Immature natural killer cell (primary cell): ENCODE data around the gene RUSC2. TPM values are rescaled to one million over a fixed set of nuclear protein-coding genes. Genes with fewer than 3 reads are reported as not detected.
"Not testable (repeated sequence)": the region's sequence is repeated elsewhere in the genome, so short reads cannot be mapped to it uniquely, and the experiment has no call there.

Experiments used
- DNase-seq, 3 donors: peaks; one replicate each; pipeline ENCODE4 v3.0.0; 2022; ENCODE audit warnings: mixed read lengths in 1 of 3
- H3K27ac Mint-ChIP-seq, 6 donors: one replicate each; pipeline ENCODE4 v1.8.0; 2020; ENCODE audit warnings: mixed read lengths in 6 of 6, mild to moderate bottlenecking in 5 of 6, inconsistent platforms in 4 of 6, moderate library complexity in 3 of 6
- H3K27me3 Mint-ChIP-seq, 3 donors: one replicate each; pipeline ENCODE4 v1.8.0; 2020 to 2021; ENCODE audit warnings: low read depth in 3 of 3, mild to moderate bottlenecking in 3 of 3, mixed read lengths in 3 of 3, moderate library complexity in 3 of 3, inconsistent platforms in 1 of 3
- H3K36me3 Mint-ChIP-seq, 3 donors: one replicate each; pipeline ENCODE4 v1.8.0; 2020; ENCODE audit warnings: mixed read lengths in 3 of 3, inconsistent platforms in 2 of 3, mild to moderate bottlenecking in 2 of 3
- H3K4me1 Mint-ChIP-seq, 2 donors: one replicate each; pipeline ENCODE4 v1.8.0; 2020; ENCODE audit warnings: inconsistent platforms in 2 of 2, mild to moderate bottlenecking in 2 of 2, mixed read lengths in 2 of 2, moderate library complexity in 1 of 2
- H3K4me3 Mint-ChIP-seq, 5 donors: one replicate each; pipeline ENCODE4 v1.8.0; 2020; ENCODE audit warnings: mild to moderate bottlenecking in 5 of 5, mixed read lengths in 5 of 5, inconsistent platforms in 3 of 5, moderate library complexity in 3 of 5
- H3K9me3 Mint-ChIP-seq, 6 donors: one replicate each; pipeline ENCODE4 v1.8.0; 2020; ENCODE audit warnings: mild to moderate bottlenecking in 6 of 6, mixed read lengths in 6 of 6, inconsistent platforms in 4 of 6, moderate library complexity in 3 of 6
- polyA plus RNA-seq, 3 donors: library from polyadenylated mRNA; unstranded; fragments of 300-500 nt; fragmentation: Illumina TruSeq; gene quantifications; one replicate each; pipeline ENCODE4 v1.2.3, GENCODE V29; 2021

The RUSC2 gene
- polyA plus RNA-seq, 3 donors from 2014 or later, result 0.44 to 0.69 TPM; not detected in 1

- Mint-ChIP-seq H3K4me1 (no peaks in the 10 kb centered on the region), H3K27ac (peak overlapping the region in 1 of 6 donors; percentile 7), H3K4me3 (no peak overlapping the region), H3K27me3 (peaks cover 0 to 2% (median 0%) of the 10 kb centered on the region in 3 donors), H3K36me3 (no peaks in the 10 kb centered on the region), H3K9me3 (no peaks in the 10 kb centered on the region)
- no peak for DNase-seq
Measured at GRCh38 chr9:35519692-35520363, 29.9 kb downstream of the RUSC2 start.

- no peak overlapping the region for H3K27ac Mint-ChIP-seq
- no peak for DNase-seq
- no peak overlapping the region for H3K4me3 Mint-ChIP-seq
- no peaks in the 10 kb centered on the region for H3K9me3 Mint-ChIP-seq
- H3K4me1 Mint-ChIP-seq, result no peaks in the 10 kb centered on the region
- H3K36me3 Mint-ChIP-seq, result no peaks in the 10 kb centered on the region
- peaks cover 0 to 2% (median 0%) of the 10 kb centered on the region in 3 donors for H3K27me3 Mint-ChIP-seq
Measured at GRCh38 chr9:35520364-35520710, 30.4 kb downstream of the RUSC2 start.

- Mint-ChIP-seq H3K27ac (no peak overlapping the region), H3K4me3 (no peak overlapping the region), H3K36me3 (no peaks in the 10 kb centered on the region), H3K4me1 (peaks cover 0 to 7% of the 10 kb centered on the region in 2 donors), H3K27me3 (peaks cover 0 to 4% (median 2%) of the 10 kb centered on the region in 3 donors), H3K9me3 (no peaks in the 10 kb centered on the region)
- no peak for DNase-seq
Measured at GRCh38 chr9:35521708-35522107, 31.8 kb downstream of the RUSC2 start.

- no peak for DNase-seq
- H3K36me3 Mint-ChIP-seq, result no peaks in the 10 kb centered on the region
- peaks cover 0 to 9% of the 10 kb centered on the region in 2 donors for H3K4me1 Mint-ChIP-seq
- H3K9me3 Mint-ChIP-seq, result no peaks in the 10 kb centered on the region
- no peak overlapping the region for H3K27ac Mint-ChIP-seq
- peaks cover 0 to 4% (median 2%) of the 10 kb centered on the region in 3 donors for H3K27me3 Mint-ChIP-seq
- H3K4me3 Mint-ChIP-seq, result no peak overlapping the region
Measured at GRCh38 chr9:35522187-35522586, 32.3 kb downstream of the RUSC2 start.

GRCh38 chr9:35522700-35523099 lies 32.8 kb downstream of the RUSC2 start:
- Mint-ChIP-seq H3K27ac (no peak overlapping the region), H3K4me1 (peaks cover 0 to 9% of the 10 kb centered on the region in 2 donors), H3K9me3 (no peaks in the 10 kb centered on the region), H3K4me3 (no peak overlapping the region), H3K36me3 (no peaks in the 10 kb centered on the region), H3K27me3 (peaks cover 0 to 4% (median 2%) of the 10 kb centered on the region in 3 donors)
- DNase-seq, result no peak

GRCh38 chr9:35523556-35523955 lies 33.6 kb downstream of the RUSC2 start:
- not testable (repeated sequence) for H3K4me1 Mint-ChIP-seq, H3K27ac Mint-ChIP-seq, H3K9me3 Mint-ChIP-seq, DNase-seq, H3K27me3 Mint-ChIP-seq, H3K4me3 Mint-ChIP-seq, H3K36me3 Mint-ChIP-seq

- Mint-ChIP-seq H3K4me3 (no peak overlapping the region), H3K27me3 (peaks cover 0 to 4% (median 0%) of the 10 kb centered on the region in 3 donors), H3K4me1 (peaks cover 1 to 12% of the 10 kb centered on the region in 2 donors), H3K9me3 (no peaks in the 10 kb centered on the region), H3K27ac (no peak overlapping the region), H3K36me3 (no peaks in the 10 kb centered on the region)
- DNase-seq, result no peak
Measured at GRCh38 chr9:35526087-35526801, 36.3 kb downstream of the RUSC2 start.

- Mint-ChIP-seq H3K9me3 (no peaks in the 10 kb centered on the region), H3K4me1 (peaks cover 5 to 22% of the 10 kb centered on the region in 2 donors), H3K4me3 (no peak overlapping the region), H3K27me3 (peaks cover 0 to 4% (median 0%) of the 10 kb centered on the region in 3 donors), H3K27ac (peak overlapping the region in 1 of 6 donors; percentile 21), H3K36me3 (no peaks in the 10 kb centered on the region)
- no peak for DNase-seq
Measured at GRCh38 chr9:35529161-35529823, 39.4 kb downstream of the RUSC2 start.

- H3K36me3 Mint-ChIP-seq, result no peaks in the 10 kb centered on the region
Measured at GRCh38 chr9:35533398-35533797, 43.5 kb downstream of the RUSC2 start.

GRCh38 chr9:35534921-35535320 lies 45.0 kb downstream of the RUSC2 start:
- H3K9me3 Mint-ChIP-seq, H3K36me3 Mint-ChIP-seq, DNase-seq, H3K27ac Mint-ChIP-seq, H3K4me3 Mint-ChIP-seq, H3K27me3 Mint-ChIP-seq: not testable (repeated sequence)
- H3K4me1 Mint-ChIP-seq, result peaks cover 5 to 13% of the 10 kb centered on the region in 2 donors

More at GRCh38 chr9:35533398-35533797, 43.5 kb downstream of the RUSC2 start:
- DNase-seq, result no peak
- no peak overlapping the region for H3K27ac Mint-ChIP-seq
- peaks cover 0 to 6% (median 0%) of the 10 kb centered on the region in 3 donors for H3K27me3 Mint-ChIP-seq
- no peaks in the 10 kb centered on the region for H3K9me3 Mint-ChIP-seq
- H3K4me3 Mint-ChIP-seq, result no peak overlapping the region
- peaks cover 5 to 13% of the 10 kb centered on the region in 2 donors for H3K4me1 Mint-ChIP-seq

GRCh38 chr9:35537913-35538312 lies 48.0 kb downstream of the RUSC2 start:
- Mint-ChIP-seq H3K4me1 (no peaks in the 10 kb centered on the region), H3K27ac (no peak overlapping the region), H3K27me3 (peaks cover 0 to 6% (median 2%) of the 10 kb centered on the region in 3 donors), H3K4me3 (no peak overlapping the region), H3K9me3 (no peaks in the 10 kb centered on the region), H3K36me3 (peaks cover 0 to 8% (median 0%) of the 10 kb centered on the region in 3 donors)
- DNase-seq, result no peak

- no peaks in the 10 kb centered on the region for H3K4me1 Mint-ChIP-seq
- no peaks in the 10 kb centered on the region for H3K9me3 Mint-ChIP-seq
- peaks cover 0 to 8% (median 0%) of the 10 kb centered on the region in 3 donors for H3K36me3 Mint-ChIP-seq
- no peak for DNase-seq
- peak overlapping the region in 1 of 6 donors; percentile 35 for H3K27ac Mint-ChIP-seq
- peaks cover 0 to 6% (median 2%) of the 10 kb centered on the region in 3 donors for H3K27me3 Mint-ChIP-seq
- H3K4me3 Mint-ChIP-seq, result no peak overlapping the region
Measured at GRCh38 chr9:35538361-35539234, 48.7 kb downstream of the RUSC2 start.
